Measurements from ENCODE around the gene COL4A2. TPM values are rescaled to one million over a fixed set of nuclear protein-coding genes. Genes with fewer than 3 reads are reported as not detected.

Gene COL4A2
- total and polyA plus RNA-seq, 8 donors, result 18.4 to 130 (median 43.8) TPM

GRCh38 chr13:110506859-110507566 lies 199.9 kb downstream of the COL4A2 start:
- no peaks in the 10 kb centered on the region for H3K9me3 ChIP-seq
- intact Hi-C loops (cut with DNase I), result no loop called here
- WGBS, 2 donors, result 19 to 20% methylated on average over 17 of the region's 17 CpGs
- TF ChIP-seq CTCF (IDR thresholded peaks at IDR 0.05), result no peak
- H3K36me3 ChIP-seq, result peaks cover 0 to 5% (median 0%) of the 10 kb centered on the region in 3 donors
- DNase-seq (peak; percentile 78 to 95 (median 92)), ATAC-seq (peak; percentile 86 to 92 (median 89)), FAIRE-seq (peak; percentile 87)
- H3K27me3 ChIP-seq, result no peaks in the 10 kb centered on the region
- H3K27ac ChIP-seq, result peak overlapping the region; percentile 62 to 91 (median 76)
- peaks cover 9 to 19% (median 14%) of the 10 kb centered on the region in 3 donors for H3K4me1 ChIP-seq
- no peak overlapping the region for H3K4me3 ChIP-seq

- no peak for FAIRE-seq
- 29 to 34% methylated on average over 23 of the region's 23 CpGs for WGBS, 2 donors
- peak; percentile 26 to 34 (median 28) for TF ChIP-seq CTCF (IDR thresholded peaks at IDR 0.05)
- Histone ChIP-seq H3K27ac (peak overlapping the region; percentile 62 to 91 (median 76)), H3K4me1 (peaks cover 9 to 19% (median 14%) of the 10 kb centered on the region in 3 donors), H3K27me3 (no peaks in the 10 kb centered on the region), H3K4me3 (peak overlapping the region in 1 of 4 donors; percentile 16), H3K36me3 (peaks cover 0 to 5% (median 0%) of the 10 kb centered on the region in 3 donors), H3K9me3 (no peaks in the 10 kb centered on the region)
- DNase-seq, result peak; percentile 80 to 92 (median 84)
- intact Hi-C loops (cut with DNase I), result no loop called here
- peak; percentile 85 to 88 (median 86) for ATAC-seq
Measured at GRCh38 chr13:110507678-110508381, 200.7 kb downstream of the COL4A2 start.

GRCh38 chr13:110509478-110509926 lies 202.4 kb downstream of the COL4A2 start:
- ATAC-seq (no peak), DNase-seq (no peak), FAIRE-seq (no peak)
- H3K9me3 ChIP-seq, result no peaks in the 10 kb centered on the region
- WGBS, 2 donors, result 44 to 54% methylated on average over 4 of the region's 4 CpGs
- no peak overlapping the region for H3K27ac ChIP-seq
- H3K4me3 ChIP-seq, result no peak overlapping the region
- no peaks in the 10 kb centered on the region for H3K36me3 ChIP-seq
- intact Hi-C loops (cut with DNase I), result no loop called here
- no peaks in the 10 kb centered on the region for H3K27me3 ChIP-seq
- no peak for TF ChIP-seq CTCF (IDR thresholded peaks at IDR 0.05)
- peaks cover 9 to 19% (median 14%) of the 10 kb centered on the region in 3 donors for H3K4me1 ChIP-seq

GRCh38 chr13:110509971-110510786 lies 203.1 kb downstream of the COL4A2 start:
- H3K9me3 ChIP-seq, result no peaks in the 10 kb centered on the region
- WGBS, 2 donors, result 73 to 80% methylated on average over 18 of the region's 18 CpGs
- intact Hi-C loops (cut with DNase I), result no loop called here
- H3K4me3 ChIP-seq, result no peak overlapping the region
- DNase-seq (peak in 1 of 6 donors; percentile 45), ATAC-seq (no peak), FAIRE-seq (no peak)
- no peak for TF ChIP-seq CTCF (IDR thresholded peaks at IDR 0.05)
- no peaks in the 10 kb centered on the region for H3K27me3 ChIP-seq
- peaks cover 9 to 19% (median 14%) of the 10 kb centered on the region in 3 donors for H3K4me1 ChIP-seq
- H3K27ac ChIP-seq, result no peak overlapping the region
- H3K36me3 ChIP-seq, result no peaks in the 10 kb centered on the region

Measured in pancreas (tissue), 10 donors.